ENCODE data around the gene NFILZ. TPM values are rescaled to one million over a fixed set of nuclear protein-coding genes. Genes with fewer than 3 reads are reported as not detected.

The NFILZ gene
- total and polyA plus RNA-seq, 2 of the 8 experiments (the other 6 are each of a cell fraction or from before 2014, with no cell fraction given): not detected

DNA sequence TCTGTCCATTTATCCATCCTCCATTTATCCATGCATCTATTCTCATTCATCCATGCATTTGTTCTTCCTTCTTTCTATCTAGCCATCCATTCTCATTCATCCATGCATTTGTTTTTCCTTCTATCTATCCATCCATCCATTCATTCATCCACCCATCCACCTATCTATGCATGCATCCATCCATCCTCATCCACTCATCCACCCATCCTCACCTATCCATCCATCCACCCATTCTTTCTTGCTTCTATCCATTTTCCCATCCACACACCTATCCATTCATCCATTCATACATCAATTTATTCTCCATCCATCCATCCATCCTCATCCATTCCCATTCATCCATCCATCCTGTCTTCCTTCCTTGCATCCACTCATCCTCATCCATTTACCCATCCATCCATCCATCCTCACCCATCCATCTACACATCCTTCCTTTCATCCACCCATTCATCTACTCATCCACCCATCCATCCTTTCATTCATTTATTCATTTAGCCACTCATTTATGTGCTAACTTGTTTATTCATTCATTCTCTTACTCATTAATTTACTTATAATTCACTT, 47.9 kb downstream of the NFILZ start:
- no peaks in the 10 kb centered on the region for H3K79me1 ChIP-seq (ENCODE audit: low read depth, low read length)
- no peak overlapping the region for H4K5ac ChIP-seq (ENCODE audit: insufficient read length, low read depth, low read length)
- no peak overlapping the region for H2AFZ ChIP-seq (ENCODE audit: low read length)
- no peak overlapping the region for H2BK5ac ChIP-seq (ENCODE audit: low read depth, low read length)
- peak overlapping the region; percentile 48 for H3K56ac ChIP-seq (replicated peaks; ENCODE audit: insufficient read length, low read depth, low read length)
- no peaks in the 10 kb centered on the region for H3K36me3 ChIP-seq (ENCODE audit: control insufficient read depth in 2 of 4, insufficient read depth in 4 of 4, low read length in 3 of 4)
- no peak overlapping the region for H3K14ac ChIP-seq (ENCODE audit: insufficient read length)
- no peaks in the 10 kb centered on the region for H3K27me3 ChIP-seq (replicated peaks in 1 of 4; ENCODE audit: control insufficient read depth in 3 of 4, extremely low read depth in 1 of 4, insufficient read depth in 3 of 4, low read length in 3 of 4)
- no peaks in the 10 kb centered on the region for H3K79me2 ChIP-seq (ENCODE audit: control insufficient read depth in 1 of 2, insufficient read depth in 2 of 2, low read length in 2 of 2)
- no peak overlapping the region for H3K27ac ChIP-seq (ENCODE audit: low read depth, low read length)
- no peaks in the 10 kb centered on the region for H3K4me1 ChIP-seq (replicated peaks in 1 of 4; ENCODE audit: control insufficient read depth in 3 of 4, insufficient read depth in 4 of 4, low read length in 3 of 4)
- H3K4ac ChIP-seq (replicated peaks; ENCODE audit: insufficient read length, low read depth, low read length): no peak overlapping the region
- H2BK15ac ChIP-seq (ENCODE audit: low read length): no peak overlapping the region
- H2BK120ac ChIP-seq (replicated peaks; ENCODE audit: low read depth, low read length): no peak overlapping the region
- no peak overlapping the region for H2BK12ac ChIP-seq (ENCODE audit: low read depth, low read length)
- H2BK20ac ChIP-seq (ENCODE audit: low read length): no peak overlapping the region
- H4K91ac ChIP-seq (replicated peaks; ENCODE audit: insufficient read length, low read length): no peak overlapping the region
- H3K18ac ChIP-seq (ENCODE audit: extremely low read depth, low read length): no peak overlapping the region
- no peak overlapping the region for H3K9ac ChIP-seq (replicated peaks in 1 of 4; ENCODE audit: extremely low read depth in 1 of 4, low read depth in 3 of 4, low read length in 3 of 4)
- no peak for TF ChIP-seq RNF2 (IDR thresholded peaks at IDR 0.05; ENCODE audit: borderline replicate concordance, low read depth, low read length, missing control alignments, poor library complexity, severe bottlenecking)
- no peak for TF ChIP-seq TEAD4 (IDR thresholded peaks at IDR 0.05; ENCODE audit: low read depth, low read length)
- TF ChIP-seq, protein P1, sequence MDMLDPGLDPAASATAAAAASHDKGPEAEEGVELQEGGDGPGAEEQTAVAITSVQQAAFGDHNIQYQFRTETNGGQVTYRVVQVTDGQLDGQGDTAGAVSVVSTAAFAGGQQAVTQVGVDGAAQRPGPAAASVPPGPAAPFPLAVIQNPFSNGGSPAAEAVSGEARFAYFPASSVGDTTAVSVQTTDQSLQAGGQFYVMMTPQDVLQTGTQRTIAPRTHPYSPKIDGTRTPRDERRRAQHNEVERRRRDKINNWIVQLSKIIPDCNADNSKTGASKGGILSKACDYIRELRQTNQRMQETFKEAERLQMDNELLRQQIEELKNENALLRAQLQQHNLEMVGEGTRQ (IDR thresholded peaks at IDR 0.05; ENCODE audit: low read length): no peak
- TF ChIP-seq, protein P2, sequence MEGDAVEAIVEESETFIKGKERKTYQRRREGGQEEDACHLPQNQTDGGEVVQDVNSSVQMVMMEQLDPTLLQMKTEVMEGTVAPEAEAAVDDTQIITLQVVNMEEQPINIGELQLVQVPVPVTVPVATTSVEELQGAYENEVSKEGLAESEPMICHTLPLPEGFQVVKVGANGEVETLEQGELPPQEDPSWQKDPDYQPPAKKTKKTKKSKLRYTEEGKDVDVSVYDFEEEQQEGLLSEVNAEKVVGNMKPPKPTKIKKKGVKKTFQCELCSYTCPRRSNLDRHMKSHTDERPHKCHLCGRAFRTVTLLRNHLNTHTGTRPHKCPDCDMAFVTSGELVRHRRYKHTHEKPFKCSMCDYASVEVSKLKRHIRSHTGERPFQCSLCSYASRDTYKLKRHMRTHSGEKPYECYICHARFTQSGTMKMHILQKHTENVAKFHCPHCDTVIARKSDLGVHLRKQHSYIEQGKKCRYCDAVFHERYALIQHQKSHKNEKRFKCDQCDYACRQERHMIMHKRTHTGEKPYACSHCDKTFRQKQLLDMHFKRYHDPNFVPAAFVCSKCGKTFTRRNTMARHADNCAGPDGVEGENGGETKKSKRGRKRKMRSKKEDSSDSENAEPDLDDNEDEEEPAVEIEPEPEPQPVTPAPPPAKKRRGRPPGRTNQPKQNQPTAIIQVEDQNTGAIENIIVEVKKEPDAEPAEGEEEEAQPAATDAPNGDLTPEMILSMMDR (IDR thresholded peaks at IDR 0.05; ENCODE audit: control extremely low read depth in 1 of 3, insufficient read depth in 1 of 3, low read depth in 1 of 3, low read length in 3 of 3): no peak
- no peak for TF ChIP-seq JUND (IDR thresholded peaks at IDR 0.05; ENCODE audit: low read length)
- no peak for TF ChIP-seq KDM1A (IDR thresholded peaks at IDR 0.05; ENCODE audit: borderline replicate concordance, low read length)
- TF ChIP-seq SIX5 (IDR thresholded peaks at IDR 0.05; ENCODE audit: low read depth, low read length): no peak
- TF ChIP-seq SP1 (IDR thresholded peaks at IDR 0.05; ENCODE audit: low read depth, low read length): no peak
- no peak for TF ChIP-seq TCF12 (IDR thresholded peaks at IDR 0.05; ENCODE audit: low read depth, low read length)
- TF ChIP-seq MAFK (IDR thresholded peaks at IDR 0.05; ENCODE audit: low read depth, low read length): no peak
- TF ChIP-seq EZH2 (IDR thresholded peaks at IDR 0.05; ENCODE audit: low read depth, low read length, severe bottlenecking): no peak
- no peak overlapping the region for H3K4me2 ChIP-seq (ENCODE audit: insufficient read depth in 1 of 2, low read depth in 2 of 2, low read length in 2 of 2)
- ChIA-PET CTCF (ENCODE audit: partially characterized antibody) (no interaction called here), POLR2A (ENCODE audit: partially characterized antibody) (no interaction called here)
- peaks cover 9% of the 10 kb centered on the region; the same call in 1 of the 2 replicates for H3K23me2 ChIP-seq (ENCODE audit: low read depth, low read length)
- H3K9me3 ChIP-seq (ENCODE audit: insufficient read depth in 2 of 2, low read depth in 1 of 2, low read length in 1 of 2): peaks cover 23 to 25% of the 10 kb centered on the region in 2 experiments; a peak in 3 of 4 replicates
- H4K8ac ChIP-seq (ENCODE audit: extremely low read depth, insufficient read depth, low read length): no peak overlapping the region
- H3K4me3 ChIP-seq (ENCODE audit: extremely low read depth in 1 of 4, insufficient read depth in 2 of 4, low read depth in 3 of 4, low read length in 4 of 4): no peak overlapping the region
- H4K20me1 ChIP-seq (replicated peaks in 1 of 2; ENCODE audit: control insufficient read depth in 1 of 2, insufficient read depth in 2 of 2, low read length in 2 of 2): no peaks in the 10 kb centered on the region
- DNase-seq (ENCODE audit: low read depth in 1 of 2, low spot score in 2 of 2) (no peak), FAIRE-seq (no peak)
- H2AK5ac ChIP-seq (ENCODE audit: low read depth, low read length): no peak overlapping the region
- no peak overlapping the region for H3K23ac ChIP-seq (ENCODE audit: insufficient read length)

Data from H1 (cell line).